Colonic mucosa (tissue), 4 donors: Measurements from ENCODE around the gene ADCY2. TPM values are rescaled to one million over a fixed set of nuclear protein-coding genes. Genes with fewer than 3 reads are reported as not detected.

Experiments
- DNase-seq: peaks from one replicate; pipeline ENCODE4 v3.0.0-alpha.2; 2020
- H3K27ac ChIP-seq: fragments of 200-600 bp; one replicate; pipeline ENCODE4 v1.8.0; 2021
- H3K27me3 ChIP-seq: fragments of 200-600 bp; one replicate; pipeline ENCODE4 v1.8.0; 2021
- H3K36me3 ChIP-seq: fragments of 200-600 bp; one replicate; pipeline ENCODE4 v1.8.0; 2021
- H3K4me1 ChIP-seq: fragments of 200-600 bp; one replicate; pipeline ENCODE4 v1.8.0; 2021; ENCODE audit warnings: mild to moderate bottlenecking
- H3K4me3 ChIP-seq: fragments of 200-600 bp; one replicate; pipeline ENCODE4 v1.8.0; 2021
- H3K9ac ChIP-seq, 2 donors: one replicate each; pipeline ENCODE4 v1.7.0; 2013; ENCODE audit warnings: control low read depth in 2 of 2, low read depth in 2 of 2, low read length in 2 of 2
- H3K9me3 ChIP-seq: fragments of 200-600 bp; one replicate; pipeline ENCODE4 v1.8.0; 2021
- intact Hi-C: fragments of 100-400 bp; cut with DNase I; formaldehyde crosslinking; loops from one replicate; pipeline ENCODE4 v1.14.1; 2022
- total RNA-seq, 2 donors: library from RNA; stranded (reverse); fragmentation: NEBNext Ultra II Directional in 1 of 2; extraction: Animal tissue kit (Norgen Biotek cat#: 25700) in 1 of 2; gene quantifications; one replicate each; pipeline ENCODE4 v1.2.1, GENCODE V29; 2021
- TF ChIP-seq, protein P1 (sequence below): fragments of 200-600 bp; IDR thresholded peaks from one replicate; pipeline ENCODE4 v1.8.0; 2022; ENCODE audit warnings: antibody characterized with exemption, mild to moderate bottlenecking
- donor health status: healthy.
- donor health status: DM: no; HTN: no; CAD: no.
- donor health status: DM: no; HTN: no; CAD: no.

Gene ADCY2
- total RNA-seq, 2 donors from 2014 or later = 0.67 to 1.9 TPM

GRCh38 chr5:7473668-7474215 is 77.8 kb downstream of the ADCY2 start:
- no peak overlapping the region for H3K27ac ChIP-seq
- TF ChIP-seq, protein P1, sequence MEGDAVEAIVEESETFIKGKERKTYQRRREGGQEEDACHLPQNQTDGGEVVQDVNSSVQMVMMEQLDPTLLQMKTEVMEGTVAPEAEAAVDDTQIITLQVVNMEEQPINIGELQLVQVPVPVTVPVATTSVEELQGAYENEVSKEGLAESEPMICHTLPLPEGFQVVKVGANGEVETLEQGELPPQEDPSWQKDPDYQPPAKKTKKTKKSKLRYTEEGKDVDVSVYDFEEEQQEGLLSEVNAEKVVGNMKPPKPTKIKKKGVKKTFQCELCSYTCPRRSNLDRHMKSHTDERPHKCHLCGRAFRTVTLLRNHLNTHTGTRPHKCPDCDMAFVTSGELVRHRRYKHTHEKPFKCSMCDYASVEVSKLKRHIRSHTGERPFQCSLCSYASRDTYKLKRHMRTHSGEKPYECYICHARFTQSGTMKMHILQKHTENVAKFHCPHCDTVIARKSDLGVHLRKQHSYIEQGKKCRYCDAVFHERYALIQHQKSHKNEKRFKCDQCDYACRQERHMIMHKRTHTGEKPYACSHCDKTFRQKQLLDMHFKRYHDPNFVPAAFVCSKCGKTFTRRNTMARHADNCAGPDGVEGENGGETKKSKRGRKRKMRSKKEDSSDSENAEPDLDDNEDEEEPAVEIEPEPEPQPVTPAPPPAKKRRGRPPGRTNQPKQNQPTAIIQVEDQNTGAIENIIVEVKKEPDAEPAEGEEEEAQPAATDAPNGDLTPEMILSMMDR = no peak
- no peaks in the 10 kb centered on the region for H3K27me3 ChIP-seq
- no peaks in the 10 kb centered on the region for H3K36me3 ChIP-seq
- no peak for DNase-seq
- no peak overlapping the region for H3K4me3 ChIP-seq
- intact Hi-C loops = no loop called here
- no peaks in the 10 kb centered on the region for H3K4me1 ChIP-seq
- H3K9me3 ChIP-seq = no peaks in the 10 kb centered on the region
- H3K9ac ChIP-seq = no peak overlapping the region

DNA sequence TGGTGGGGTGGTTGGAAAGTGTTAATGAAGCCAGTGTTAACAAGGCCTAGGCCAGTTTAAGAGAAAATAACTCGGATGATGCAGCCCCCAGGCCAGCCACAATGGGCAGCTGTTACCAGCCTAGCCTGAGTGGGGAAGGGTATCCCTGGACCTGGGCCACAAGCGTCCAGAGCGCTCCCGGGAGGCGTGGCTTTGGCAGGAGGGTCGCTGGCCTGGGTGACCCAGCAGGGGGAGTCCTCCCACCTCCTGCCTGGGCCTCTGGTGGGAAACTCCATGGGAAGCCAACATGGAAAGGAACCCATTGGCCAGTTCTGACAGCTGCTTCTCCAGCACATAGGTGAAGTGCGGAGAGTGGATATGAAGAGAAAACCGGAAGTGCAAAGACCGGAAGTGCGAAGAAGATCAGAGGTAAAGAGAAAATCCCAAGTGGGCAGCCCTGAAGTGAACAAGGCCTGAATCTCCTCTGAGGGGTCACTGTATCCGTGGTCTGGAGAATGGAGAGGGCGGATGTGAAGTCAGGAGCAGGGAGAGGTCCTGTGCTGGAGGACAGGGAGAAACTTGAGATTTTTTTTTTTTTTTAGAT is 79.0 kb downstream of the ADCY2 start:
- no peak overlapping the region for H3K4me3 ChIP-seq

DNA sequence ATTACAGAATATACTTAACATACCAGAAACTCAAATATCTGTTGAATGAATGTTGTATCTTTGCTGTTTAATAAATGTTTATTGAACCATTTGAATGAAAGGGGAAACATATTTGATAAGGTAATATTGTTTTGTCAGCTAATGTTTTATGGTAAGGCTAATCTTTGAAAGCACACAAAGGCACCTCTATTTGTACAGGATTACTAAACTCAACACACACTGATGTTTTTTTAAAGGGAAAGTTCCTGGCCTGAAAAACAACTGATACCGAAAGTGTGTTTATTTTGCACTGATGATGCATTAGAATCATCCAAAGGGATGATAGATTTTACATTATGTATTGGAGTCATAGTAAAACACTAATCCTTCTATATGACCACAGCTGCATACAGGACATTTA is 82.5 kb downstream of the ADCY2 start:
- Histone ChIP-seq H3K27me3 (no peaks in the 10 kb centered on the region), H3K9ac (no peak overlapping the region), H3K4me1 (no peaks in the 10 kb centered on the region), H3K9me3 (no peaks in the 10 kb centered on the region), H3K36me3 (no peaks in the 10 kb centered on the region), H3K27ac (no peak overlapping the region), H3K4me3 (no peak overlapping the region)
- TF ChIP-seq, protein P1 = no peak
- no peak for DNase-seq
- intact Hi-C loops = no loop called here

More for the DNA sequence above, 79.0 kb downstream of the ADCY2 start:
- Histone ChIP-seq H3K9me3 (no peaks in the 10 kb centered on the region), H3K27ac (no peak overlapping the region), H3K27me3 (no peaks in the 10 kb centered on the region), H3K36me3 (no peaks in the 10 kb centered on the region), H3K4me1 (no peaks in the 10 kb centered on the region), H3K9ac (no peak overlapping the region)
- intact Hi-C loops = no loop called here
- DNase-seq = no peak
- TF ChIP-seq, protein P1 = no peak

DNA sequence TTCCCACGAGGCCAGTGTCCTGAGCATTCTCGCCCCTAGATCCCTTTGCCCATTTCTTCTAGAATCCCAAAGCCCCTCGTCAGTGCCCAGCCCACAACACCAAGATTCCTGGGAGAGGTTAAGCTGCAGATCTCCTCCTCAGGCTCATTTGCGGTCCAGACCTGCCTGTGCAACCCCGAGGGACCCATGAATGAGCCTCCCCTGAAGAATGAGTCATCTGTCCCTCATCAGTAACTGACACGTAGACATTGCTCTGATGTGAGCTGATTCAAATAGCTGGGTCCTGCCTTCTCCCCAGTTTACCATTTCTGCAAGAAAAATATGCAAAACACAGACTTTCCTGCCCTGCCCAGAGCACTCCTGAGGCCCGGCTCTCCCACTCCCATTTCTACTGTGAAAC is 92.8 kb downstream of the ADCY2 start:
- Histone ChIP-seq H3K27me3 (no peaks in the 10 kb centered on the region), H3K9me3 (no peaks in the 10 kb centered on the region), H3K36me3 (no peaks in the 10 kb centered on the region), H3K27ac (no peak overlapping the region), H3K9ac (no peak overlapping the region), H3K4me3 (no peak overlapping the region), H3K4me1 (no peaks in the 10 kb centered on the region)
- no peak for DNase-seq
- intact Hi-C loops = no loop called here
- TF ChIP-seq, protein P1 = no peak

GRCh38 chr5:7492371-7492770 is 96.4 kb downstream of the ADCY2 start:
- H3K9ac ChIP-seq = no peak overlapping the region
- H3K4me1 ChIP-seq = no peaks in the 10 kb centered on the region
- H3K36me3 ChIP-seq = no peaks in the 10 kb centered on the region
- intact Hi-C loops = no loop called here
- H3K4me3 ChIP-seq = no peak overlapping the region
- no peak overlapping the region for H3K27ac ChIP-seq
- no peaks in the 10 kb centered on the region for H3K9me3 ChIP-seq
- no peak for DNase-seq
- TF ChIP-seq, protein P1 = no peak
- H3K27me3 ChIP-seq = no peaks in the 10 kb centered on the region
